Right hindlimb (tissue), 1 donor: ENCODE measurements around the gene PRSS1.
"Not testable (repeated sequence)": the region's sequence is repeated elsewhere in the genome, so short reads cannot be mapped to it uniquely, and the experiment has no call there.

Source experiments
- DNase-seq: peaks from one replicate; pipeline ENCODE4 v3.0.0-alpha.2; 2018

PRSS1 gene

DNA sequence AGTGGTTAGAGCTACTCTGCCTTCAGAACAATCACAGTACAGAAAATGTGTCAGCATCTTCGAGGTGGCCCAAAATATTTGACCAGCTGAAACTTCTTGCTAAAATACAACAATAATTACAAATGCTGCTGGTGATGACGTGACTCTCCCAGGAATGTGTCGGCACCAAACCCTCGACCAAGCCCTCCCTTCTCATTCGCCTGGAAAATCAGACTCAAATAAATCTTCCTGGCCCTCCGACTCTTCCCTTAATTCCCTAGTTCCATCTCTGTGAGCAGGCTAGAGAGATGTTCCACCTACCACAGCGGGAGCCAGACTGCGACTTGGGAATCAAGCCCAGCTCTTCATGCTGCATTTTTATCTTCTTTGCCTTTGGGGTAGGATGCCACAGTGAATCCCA lies 25.6 kb downstream of the PRSS1 start:
- no peak for DNase-seq

DNA sequence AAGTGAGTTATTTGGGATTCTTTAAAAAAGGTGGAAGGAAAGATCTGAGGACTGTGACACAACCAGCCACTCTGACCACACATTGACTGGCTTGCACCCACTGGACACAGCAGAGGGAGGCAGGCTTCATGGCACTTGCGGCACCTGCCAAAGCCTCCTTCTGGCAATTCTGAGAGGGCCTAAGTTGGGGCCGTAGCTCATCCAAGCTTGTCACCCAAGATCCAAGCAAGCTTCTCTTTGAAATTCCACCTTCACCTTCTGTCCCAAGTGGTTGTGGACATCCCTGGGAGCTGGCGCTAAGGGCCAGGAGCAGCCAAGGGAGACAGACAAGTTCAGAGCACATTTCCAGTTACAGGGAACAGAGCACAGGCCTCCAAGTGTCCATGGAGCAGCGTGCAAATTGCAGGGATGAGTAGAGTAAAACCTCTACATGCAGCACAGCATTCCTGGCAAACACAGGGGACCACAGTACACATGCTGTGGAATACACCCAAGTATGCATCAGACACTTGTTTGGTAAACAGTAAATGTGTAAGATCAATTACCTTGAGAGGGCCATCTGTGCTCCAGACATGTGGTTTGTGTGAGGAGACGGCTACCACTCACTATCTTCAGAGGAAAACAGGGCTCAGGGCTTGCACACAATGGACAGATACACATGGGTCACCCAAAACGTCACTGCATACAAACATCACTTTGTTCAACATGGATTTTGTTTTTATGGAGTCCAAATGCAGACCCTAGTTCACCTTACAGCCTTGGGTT lies 26.3 kb downstream of the PRSS1 start:
- not testable (repeated sequence) for DNase-seq

DNA sequence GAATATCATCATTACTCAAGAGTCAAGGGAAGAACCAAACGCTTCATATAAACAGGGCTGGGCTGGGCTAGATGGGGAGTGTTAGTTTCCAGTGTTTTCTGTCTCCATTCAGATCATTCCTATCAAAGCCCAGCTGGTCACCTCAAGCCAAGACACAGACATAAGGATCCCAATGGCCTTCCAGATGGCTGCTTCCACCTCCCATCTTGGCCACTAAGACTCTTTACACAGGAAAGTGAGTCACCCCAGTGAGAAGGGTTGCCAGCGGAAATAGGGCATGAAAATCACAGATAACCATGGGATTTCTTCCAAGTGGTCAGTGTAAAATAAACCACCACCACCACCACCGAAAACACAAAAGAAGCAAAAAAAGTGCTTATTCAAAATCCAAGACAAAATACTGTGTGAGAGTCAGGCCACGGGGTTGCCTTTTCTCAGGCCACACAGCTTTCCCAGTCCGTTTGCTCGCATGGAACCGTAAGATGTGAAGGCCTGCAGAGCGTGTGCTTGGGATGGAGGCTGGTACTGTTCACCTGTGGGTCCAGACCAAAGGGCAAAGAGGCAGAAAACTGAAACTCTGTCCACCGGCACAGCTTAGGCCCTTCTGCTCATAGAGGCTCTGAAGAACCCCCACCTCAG lies 27.1 kb downstream of the PRSS1 start:
- DNase-seq = no peak

DNA sequence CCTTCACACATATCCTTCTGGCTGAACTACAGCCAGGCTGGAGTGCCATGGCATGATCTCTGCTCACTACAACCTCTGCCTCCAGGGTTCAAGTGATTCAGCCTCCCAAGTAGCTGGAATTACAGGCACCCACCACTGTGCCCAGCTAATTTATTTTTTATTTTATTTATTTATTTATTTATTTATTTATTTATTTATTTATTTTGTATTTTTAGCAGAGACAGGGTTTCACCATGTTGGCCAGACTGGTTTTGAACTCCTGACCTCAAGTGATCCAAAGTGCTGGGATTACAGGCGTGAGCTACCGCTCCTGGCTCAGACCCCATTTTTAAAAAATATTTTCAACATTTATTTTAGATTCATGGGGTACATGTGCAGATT lies 27.6 kb downstream of the PRSS1 start:
- not testable (repeated sequence) for DNase-seq

DNA sequence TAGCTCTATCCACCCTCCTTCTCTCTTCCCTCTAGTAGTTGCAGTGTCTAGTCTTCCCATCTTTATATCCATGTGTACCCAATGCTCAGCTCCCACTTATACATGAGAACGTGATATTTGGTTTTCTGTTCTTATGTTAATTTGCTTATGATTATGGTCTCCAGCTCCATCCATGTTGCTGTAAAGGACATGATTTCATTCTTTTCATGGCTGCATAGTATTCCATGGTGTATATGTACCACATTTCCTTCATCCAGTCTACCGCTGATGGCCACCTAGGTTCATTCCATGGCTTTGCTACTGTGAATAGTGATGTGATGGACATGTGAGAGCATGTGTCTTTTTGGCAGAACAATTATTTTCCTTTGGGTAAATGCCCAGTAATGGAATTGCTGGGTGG lies 28.0 kb downstream of the PRSS1 start:
- no peak for DNase-seq

DNA sequence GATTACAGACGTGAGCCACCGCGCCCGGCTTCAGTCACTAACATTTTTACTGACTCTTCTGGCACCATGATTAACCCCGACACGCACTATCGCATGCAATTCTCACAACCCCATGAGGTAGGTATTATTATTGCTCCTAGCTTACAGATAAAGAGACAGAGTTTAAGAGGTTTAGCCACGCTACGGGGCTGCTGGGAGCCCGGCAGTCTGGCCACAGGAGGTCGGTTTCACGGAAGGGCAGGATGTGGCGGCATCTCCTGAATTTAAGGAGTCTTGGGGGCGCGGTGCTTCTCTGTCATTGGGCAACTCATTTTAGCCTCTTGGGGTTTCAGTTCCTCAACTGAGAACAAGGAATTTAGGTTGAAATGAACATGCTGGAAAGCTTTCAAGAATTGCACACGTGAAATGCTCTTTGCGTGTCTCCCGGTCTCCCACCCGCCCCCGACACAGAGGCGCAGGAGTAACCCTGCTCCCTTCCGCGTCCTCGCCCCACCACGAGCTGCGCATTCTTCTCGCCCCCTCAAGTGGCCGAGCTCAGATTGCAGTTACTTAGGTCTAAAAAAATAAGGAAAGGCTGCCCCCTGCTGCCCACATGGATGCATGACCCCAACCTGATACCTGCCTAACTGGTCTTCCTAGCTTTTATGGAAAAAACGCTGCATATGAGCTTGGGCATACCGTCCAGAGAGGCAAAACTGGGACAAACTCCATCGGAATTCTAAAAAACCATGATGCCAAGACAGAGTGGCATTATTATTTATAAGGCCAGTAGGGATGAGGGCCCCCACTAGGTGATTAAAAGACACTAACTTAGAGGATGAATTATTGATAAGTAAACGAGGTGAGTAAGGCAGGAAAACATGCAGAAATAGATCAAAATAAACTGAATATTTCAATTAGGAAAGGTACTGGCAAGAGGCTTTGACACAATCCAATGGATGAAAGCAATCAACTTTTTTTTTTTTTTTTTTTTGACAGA lies 33.9 kb downstream of the PRSS1 start:
- peak; percentile 85 for DNase-seq

DNA sequence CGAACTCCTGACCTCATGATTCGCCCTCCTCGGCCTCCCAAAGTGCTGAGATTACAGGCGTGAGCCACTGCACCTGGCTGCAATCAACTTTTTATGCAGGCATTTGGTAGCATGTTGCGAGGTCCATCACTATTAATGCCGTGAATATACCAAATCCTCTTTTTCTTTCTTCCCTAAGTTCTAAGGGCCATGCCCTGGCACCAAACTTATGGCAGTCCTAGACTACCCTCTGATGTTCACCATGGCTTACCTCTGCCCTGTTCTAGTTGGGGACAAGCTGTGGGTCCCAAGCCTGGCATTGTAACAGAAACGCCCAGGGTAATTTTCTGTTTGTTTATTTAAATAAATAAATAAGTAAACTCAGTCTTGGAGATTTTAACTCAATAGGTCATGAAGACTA lies 34.8 kb downstream of the PRSS1 start:
- DNase-seq = no peak

DNA sequence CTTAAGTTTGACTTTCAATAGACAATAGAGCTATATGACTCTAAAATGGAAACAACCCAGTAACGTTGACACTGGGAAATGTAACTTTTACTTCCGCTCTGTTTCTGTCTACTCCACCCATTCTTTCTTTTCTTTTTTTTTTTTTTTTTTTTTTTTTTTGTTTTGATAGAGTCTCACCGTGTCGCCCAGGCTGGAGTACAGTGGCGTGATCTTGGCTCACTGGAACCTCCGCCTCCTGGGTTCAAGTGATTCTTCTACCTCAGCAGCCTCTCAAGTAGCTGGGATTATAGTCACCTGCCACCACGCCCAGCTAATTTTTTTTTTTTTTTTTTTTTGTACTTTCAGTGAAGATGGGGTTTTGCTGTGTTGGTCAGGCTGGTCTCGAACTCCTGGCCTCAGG lies 35.4 kb downstream of the PRSS1 start:
- DNase-seq = no peak

DNA sequence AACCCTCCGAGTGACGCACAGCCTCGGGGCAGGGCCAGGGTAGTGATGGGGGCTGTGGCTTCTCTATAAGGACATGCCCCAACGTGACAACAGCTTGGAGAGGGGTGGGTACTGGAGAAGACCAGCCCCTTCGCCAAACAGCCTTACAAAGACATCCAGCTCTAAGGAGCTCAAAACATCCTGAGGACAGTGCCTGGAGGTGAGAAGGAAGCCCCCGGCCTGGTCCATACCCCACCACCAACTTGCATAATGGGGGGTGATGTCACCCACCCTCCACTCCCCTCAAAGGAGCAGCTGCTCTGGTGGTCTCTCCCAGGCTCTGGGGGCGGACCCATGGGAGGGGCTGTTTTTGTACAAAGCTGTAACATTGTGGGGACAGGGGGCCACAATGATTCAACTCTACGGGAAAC lies 36.6 kb downstream of the PRSS1 start:
- DNase-seq = no peak

DNA sequence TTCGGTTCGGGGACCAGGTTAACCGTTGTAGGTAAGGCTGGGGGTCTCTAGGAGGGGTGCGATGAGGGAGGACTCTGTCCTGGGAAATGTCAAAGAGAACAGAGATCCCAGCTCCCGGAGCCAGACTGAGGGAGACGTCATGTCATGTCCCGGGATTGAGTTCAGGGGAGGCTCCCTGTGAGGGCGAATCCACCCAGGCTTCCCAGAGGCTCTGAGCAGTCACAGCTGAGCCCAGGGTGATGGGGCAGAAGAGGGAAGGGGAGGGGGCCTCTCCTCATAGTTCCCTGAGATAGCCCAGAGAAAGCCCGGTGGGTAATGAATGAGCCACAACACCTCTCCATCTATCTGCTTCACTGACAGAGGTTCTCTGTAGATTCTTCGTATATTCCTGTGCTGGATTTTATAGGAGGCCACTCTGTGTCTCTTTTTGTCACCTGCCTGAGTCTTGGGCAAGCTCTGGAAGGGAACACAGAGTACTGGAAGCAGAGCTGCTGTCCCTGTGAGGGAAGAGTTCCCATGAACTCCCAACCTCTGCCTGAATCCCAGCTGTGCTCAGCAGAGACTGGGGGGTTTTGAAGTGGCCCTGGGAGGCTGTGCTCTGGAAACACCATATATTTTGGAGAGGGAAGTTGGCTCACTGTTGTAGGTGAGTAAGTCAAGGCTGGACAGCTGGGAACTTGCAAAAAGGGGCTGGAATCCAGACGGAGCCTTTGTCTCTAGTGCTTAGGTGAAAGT lies 37.9 kb downstream of the PRSS1 start:
- no peak for DNase-seq

DNA sequence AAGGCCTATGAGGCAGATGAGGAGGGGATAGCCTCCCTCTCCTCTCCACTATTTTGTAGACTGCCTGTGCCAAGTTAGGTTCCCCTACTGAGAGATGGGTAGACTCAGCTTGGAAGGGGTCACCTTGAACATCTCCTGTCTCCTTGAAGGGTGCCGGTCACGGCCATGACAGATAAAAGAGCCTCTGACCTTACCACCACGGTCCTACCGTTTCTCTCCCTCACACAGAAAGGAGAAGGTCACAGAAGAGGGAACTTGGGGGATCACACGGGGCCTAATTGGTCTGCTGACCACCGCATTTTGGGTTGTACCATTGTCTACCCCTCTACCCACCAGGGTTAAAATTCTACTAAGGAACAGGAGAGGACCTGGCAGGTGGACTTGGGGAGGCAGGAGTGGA lies 38.5 kb downstream of the PRSS1 start:
- no peak for DNase-seq

DNA sequence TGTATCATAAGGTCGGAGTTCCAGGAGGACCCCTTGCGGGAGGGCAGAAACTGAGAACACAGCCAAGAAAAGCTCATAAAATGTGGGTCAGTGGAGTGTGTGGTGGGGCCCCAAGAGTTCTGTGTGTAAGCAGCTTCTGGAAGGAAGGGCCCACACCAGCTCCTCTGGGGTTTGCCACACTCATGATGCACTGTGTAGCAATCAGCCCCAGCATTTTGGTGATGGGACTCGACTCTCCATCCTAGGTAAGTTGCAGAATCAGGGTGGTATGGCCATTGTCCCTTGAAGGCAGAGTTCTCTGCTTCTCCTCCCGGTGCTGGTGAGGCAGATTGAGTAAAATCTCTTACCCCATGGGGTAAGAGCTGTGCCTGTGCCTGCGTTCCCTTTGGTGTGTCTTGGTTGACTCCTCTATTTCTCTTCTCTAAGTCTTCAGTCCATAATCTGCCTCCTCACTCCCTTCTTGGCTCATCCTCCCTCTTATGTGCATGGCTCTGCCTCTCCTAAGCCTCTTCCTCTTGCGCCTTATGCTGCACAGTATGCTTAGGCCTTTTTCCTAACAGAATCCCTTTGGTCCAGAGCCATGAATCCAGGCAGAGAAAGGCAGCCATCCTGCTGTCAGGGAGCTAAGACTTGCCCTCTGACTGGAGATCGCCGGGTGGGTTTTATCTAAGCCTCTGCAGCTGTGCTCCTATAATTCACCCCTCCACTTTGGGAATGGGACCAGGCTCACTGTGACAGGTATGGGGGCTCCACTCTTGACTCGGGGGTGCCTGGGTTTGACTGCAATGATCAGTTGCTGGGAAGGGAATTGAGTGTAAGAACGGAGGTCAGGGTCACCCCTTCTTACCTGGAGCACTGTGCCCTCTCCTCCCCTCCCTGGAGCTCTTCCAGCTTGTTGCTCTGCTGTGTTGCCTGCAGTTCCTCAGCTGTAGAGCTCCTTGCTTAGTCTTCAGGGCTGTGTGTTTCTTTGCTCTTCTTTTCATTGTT lies 39.3 kb downstream of the PRSS1 start:
- DNase-seq = no peak

DNA sequence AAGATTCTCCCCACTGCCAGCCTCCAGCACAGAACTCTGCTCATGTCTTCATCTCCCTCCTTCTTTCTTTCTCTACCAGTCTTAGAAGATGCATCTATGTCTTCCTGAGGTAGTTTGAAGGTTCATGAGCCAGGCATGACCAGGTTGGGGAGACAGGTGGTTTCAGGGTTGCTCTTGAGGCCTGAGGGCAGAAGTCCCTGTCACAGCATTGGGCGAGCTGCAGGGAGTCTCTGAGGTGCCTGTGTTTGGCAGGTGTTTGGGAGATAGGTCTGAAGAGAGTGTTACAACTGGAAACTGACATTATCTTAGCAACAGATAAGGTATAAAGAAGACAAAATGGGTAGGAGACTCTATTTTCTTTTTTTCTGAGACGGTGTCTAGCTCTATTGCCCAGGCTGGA lies 40.2 kb downstream of the PRSS1 start:
- DNase-seq = no peak

DNA sequence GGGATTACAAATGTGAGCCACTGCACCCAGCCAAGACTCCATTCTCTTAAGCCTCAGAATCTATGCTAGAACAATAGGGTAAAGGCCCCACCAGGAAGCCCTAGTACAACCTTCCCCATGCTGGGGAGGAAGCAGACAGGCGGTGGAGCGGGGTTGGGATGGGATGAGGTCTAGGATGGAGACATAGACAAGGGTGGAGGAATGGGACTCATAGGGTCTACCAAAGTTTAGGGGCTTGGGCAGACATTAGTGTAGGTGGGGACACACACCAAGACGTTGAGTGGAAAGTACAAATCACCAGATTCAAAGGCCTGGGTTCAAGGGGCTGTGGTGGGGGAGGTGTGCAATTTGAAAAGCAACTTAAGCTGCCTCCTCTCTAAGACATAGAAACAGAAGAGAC lies 40.8 kb downstream of the PRSS1 start:
- DNase-seq = no peak

DNA sequence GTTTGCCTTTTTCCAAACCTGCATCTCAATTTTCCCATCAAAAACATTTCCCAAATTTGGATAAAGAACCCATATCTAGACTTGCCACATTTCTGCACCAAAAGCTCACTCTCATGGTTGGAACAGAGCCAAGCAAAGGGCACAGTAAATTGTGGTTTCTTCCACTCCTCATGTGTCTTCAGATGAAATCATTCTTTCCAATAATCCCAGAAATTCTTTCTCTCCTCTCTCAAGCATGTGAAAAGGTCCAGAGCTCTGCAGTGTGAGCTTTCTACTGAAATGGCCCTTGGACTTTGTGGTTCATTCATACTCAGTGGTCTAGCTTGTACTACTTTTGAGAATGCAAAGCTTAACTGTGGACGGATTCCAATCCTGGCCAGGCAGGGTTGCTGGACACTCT lies 41.3 kb downstream of the PRSS1 start:
- no peak for DNase-seq

DNA sequence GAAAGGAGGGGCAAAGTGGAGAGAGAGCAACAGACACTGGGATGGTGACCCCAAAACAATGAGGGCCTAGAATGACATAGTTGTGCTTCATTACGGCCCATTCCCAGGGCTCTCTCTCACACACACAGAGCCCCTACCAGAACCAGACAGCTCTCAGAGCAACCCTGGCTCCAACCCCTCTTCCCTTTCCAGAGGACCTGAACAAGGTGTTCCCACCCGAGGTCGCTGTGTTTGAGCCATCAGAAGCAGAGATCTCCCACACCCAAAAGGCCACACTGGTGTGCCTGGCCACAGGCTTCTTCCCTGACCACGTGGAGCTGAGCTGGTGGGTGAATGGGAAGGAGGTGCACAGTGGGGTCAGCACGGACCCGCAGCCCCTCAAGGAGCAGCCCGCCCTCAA lies 42.2 kb downstream of the PRSS1 start:
- no peak for DNase-seq

DNA sequence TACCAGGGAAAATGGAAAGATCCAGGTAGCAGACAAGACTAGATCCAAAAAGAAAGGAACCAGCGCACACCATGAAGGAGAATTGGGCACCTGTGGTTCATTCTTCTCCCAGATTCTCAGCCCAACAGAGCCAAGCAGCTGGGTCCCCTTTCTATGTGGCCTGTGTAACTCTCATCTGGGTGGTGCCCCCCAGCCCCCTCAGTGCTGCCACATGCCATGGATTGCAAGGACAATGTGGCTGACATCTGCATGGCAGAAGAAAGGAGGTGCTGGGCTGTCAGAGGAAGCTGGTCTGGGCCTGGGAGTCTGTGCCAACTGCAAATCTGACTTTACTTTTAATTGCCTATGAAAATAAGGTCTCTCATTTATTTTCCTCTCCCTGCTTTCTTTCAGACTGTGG lies 42.9 kb downstream of the PRSS1 start:
- no peak for DNase-seq

DNA sequence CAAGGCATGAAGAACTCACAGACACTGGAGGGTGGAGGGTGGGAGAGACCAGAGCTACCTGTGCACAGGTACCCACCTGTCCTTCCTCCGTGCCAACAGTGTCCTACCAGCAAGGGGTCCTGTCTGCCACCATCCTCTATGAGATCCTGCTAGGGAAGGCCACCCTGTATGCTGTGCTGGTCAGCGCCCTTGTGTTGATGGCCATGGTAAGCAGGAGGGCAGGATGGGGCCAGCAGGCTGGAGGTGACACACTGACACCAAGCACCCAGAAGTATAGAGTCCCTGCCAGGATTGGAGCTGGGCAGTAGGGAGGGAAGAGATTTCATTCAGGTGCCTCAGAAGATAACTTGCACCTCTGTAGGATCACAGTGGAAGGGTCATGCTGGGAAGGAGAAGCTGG lies 43.3 kb downstream of the PRSS1 start:
- no peak for DNase-seq

DNA sequence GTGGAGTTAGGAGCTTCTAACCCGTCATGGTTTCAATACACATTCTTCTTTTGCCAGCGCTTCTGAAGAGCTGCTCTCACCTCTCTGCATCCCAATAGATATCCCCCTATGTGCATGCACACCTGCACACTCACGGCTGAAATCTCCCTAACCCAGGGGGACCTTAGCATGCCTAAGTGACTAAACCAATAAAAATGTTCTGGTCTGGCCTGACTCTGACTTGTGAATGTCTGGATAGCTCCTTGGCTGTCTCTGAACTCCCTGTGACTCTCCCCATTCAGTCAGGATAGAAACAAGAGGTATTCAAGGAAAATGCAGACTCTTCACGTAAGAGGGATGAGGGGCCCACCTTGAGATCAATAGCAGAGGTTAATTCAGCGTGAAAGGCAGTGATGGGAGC lies 43.9 kb downstream of the PRSS1 start:
- no peak for DNase-seq

DNA sequence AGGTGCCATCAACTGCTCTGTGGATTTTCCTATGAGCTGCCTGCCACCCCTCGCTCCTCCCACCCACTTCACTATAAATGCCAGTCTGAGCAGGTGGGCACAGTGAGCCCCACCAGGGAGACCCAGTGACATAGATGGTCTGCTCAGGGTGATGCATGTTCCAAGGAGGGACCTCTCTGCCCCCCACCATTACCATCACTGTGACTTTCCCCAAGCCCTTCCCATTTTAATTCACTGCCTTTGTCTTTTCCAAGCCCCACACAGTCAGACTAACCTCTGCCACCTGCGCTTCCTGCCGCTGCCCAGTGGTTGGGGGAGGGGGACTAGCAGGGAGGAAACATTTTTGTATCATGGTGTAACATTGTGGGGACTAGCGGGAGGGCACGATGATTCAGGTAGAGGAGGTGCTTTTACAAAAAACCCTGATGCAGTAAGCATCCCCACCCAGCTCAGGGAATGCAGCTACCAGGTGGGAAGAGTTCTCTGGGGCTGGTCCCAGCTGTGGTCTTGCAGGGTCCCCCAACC lies 46.1 kb downstream of the PRSS1 start:
- DNase-seq = no peak

DNA sequence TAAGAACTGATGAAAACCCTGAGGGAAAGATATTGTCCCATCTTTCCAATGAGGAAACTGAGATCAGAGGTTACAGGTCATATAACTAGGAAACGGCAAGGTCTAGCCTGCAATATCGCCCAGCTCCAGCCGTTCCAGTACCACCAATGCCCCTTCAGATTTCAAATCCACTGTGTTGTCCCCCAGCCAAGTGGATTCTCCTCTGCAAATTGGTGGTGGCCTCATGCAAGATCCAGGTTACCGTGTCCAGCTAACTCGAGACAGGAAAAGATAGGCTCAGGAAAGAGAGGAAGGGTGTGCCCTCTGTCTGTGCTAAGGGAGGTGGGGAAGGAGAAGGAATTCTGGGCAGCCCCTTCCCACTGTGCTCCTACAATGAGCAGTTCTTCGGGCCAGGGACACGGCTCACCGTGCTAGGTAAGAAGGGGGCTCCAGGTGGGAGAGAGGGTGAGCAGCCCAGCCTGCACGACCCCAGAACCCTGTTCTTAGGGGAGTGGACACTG lies 46.8 kb downstream of the PRSS1 start:
- no peak for DNase-seq
